GM21576 (cell line): ENCODE results near the gene NMT2.
A peak's percentile ranks its signal among the peaks of the same experiment; 100 is the strongest.

Experiments used
- ATAC-seq: cut with Tn5 transposase; IDR thresholded peaks from one replicate; pipeline ENCODE4 v1.9.1; 2021; ENCODE audit warnings: mild to moderate bottlenecking, moderate library complexity; ENCODE audit not compliant: unreplicated experiment

The NMT2 gene

DNA sequence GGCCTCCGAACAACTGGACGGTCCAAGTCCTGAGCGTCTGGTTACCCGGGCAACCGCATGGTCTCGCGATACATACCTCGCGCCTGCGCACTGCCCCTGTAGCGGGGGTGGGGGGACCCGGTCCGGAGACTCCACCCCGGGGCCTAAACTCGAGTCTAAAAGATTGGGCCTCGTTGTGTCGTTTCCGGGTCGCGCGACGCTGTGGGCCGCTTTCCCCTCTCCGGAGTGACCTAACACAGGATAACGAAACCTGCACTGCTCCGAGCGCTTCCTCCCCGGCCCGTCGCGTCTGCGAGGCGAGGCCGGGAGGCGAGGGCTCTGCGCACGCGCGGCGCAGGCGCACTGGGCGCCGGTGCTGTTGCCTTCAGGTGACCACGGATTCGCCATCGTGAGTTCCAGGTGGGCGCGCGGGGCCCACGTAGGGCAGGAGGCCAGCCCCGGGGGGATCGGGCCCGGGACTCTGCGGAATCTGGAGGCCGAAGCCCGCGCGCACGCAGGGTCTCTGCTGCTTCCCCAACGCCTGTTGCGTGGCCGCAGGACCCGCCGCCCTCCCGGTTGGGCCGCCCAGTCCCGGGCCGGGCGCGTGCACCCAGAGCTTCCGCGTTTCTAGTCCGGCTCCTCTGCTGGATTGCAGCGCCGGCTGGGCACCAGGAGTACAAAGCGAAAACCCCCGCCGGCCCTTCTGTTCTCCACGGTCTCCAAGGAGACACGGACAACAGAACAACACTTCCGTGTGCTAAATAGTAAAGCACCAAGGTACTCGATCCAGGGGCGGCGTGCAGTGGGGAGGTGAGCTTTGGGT, 71.3 kb downstream of the NMT2 start, which contains the start of gene RPP38:
TSS of gene RPP38 (plus strand) at position 345 of the 802 bp plus-strand sequence. CDS start 5,960 bp downstream, outside the sequence.
- peak; percentile 81 for ATAC-seq

- peak; percentile 15 for ATAC-seq
Observed at GRCh38 chr10:15096661-15097010, 71.9 kb downstream of the NMT2 start.

GRCh38 chr10:15092855-15093408, 75.6 kb downstream of the NMT2 start:
- no peak for ATAC-seq

- no peak for ATAC-seq
Observed at GRCh38 chr10:15091418-15091817, 77.1 kb downstream of the NMT2 start.

- peak; percentile 98 for ATAC-seq
Observed at GRCh38 chr10:15088428-15089261, 79.8 kb downstream of the NMT2 start, which contains the start of gene ACBD7. TSS of gene ACBD7 (minus strand) at chr10:15088776. CDS start at chr10:15088728, 48 bp downstream.

- no peak for ATAC-seq
Observed at GRCh38 chr10:15084502-15084922, 84.0 kb downstream of the NMT2 start.

DNA sequence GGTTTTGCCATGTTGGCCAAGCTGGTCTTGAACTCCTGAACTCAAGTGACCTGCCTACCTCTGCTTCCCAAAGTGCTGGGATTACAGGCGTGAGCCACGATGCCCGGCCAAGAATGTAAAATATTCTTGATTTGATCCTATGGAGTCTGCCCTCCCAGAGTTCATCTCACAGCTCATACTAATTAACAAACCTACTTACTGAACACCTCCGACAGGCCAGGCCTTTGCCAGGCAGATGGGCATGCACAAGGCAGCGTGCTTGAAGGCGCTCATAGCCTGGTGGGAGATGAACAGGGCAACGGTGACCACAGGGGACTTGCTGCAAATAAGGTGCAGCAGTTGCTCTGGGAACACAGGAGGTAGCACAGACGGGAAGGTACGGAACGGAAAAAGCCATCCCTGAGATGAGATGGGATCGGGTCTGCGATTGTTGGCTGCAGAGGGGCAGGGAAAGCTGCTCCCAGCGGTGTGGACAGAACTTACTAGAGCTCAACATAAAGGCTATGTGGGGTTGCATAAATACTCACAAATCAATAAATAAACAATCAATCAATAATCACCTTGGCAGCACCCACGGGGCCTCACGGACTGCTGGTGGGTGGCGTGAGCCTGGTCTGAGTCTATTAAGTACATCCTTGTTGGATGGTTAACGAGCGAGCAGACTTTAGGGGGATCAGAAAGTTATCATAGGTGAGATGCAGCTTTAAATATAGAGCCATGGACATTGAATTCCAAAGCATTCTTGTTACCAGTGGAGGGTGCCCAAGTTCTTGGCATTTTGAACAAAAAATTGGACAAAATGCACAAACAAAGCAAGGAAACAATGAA, 84.6 kb downstream of the NMT2 start:
- no peak for ATAC-seq

DNA sequence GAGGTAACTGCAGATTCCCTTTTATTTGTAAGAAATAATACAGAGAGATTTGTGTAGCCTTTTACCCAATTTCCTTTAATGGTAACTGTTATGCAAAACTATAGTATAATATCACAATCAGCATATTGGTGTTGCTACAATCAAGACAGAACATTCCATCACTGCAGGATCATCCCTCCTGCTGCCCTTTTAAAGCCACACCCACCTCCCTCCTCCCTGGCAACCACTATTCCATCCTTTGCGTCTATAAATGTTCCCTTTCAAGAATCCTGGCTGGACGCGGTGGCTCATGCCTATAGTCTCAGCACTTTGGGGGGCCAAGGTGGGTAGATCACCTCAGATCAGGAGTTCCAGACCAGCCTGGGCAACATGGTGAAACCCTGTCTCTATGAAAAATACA, 93.1 kb downstream of the NMT2 start:
- no peak for ATAC-seq

DNA sequence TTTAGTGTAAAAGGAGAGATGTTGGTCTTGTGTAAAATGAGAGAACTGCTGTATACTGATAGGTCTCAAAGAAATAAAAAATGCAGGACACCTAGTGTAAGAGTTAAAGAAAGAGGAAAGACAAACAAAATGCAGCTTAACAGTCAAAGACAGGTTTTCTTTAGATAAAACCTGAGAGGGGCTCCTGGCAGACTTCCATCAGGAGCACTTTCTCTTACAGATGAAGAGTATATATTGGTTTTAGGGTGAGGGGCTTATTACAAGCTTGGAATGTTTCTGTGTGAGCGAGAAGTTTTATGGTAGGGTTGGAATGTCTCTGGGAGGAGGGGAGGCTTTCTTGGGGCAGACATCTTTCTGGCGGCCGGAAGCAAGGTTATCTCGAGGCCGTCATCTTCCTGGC, 96.1 kb downstream of the NMT2 start:
- ATAC-seq = no peak

DNA sequence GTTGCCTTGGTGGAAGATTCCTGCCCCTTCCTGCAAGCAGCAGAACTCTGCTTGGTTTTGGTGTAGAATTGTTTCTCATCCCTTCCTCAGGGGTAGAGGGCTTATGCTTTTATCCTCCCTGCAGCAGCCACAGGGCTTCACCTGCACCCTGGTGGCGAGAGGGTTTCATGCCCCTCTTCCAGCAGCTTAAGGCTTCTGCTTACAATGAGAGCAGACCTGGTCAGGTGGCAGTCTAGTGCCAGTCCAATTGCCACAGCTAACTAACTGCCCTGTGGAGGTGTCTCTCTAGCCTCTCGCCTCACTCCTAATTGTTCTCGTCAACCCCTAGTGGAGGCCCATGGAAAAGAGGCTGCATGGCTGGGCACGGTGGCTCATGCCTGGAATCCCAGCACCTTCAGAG, 99.3 kb downstream of the NMT2 start:
- ATAC-seq = no peak

GRCh38 chr10:15068802-15069201, 99.7 kb downstream of the NMT2 start:
- ATAC-seq = no peak

DNA sequence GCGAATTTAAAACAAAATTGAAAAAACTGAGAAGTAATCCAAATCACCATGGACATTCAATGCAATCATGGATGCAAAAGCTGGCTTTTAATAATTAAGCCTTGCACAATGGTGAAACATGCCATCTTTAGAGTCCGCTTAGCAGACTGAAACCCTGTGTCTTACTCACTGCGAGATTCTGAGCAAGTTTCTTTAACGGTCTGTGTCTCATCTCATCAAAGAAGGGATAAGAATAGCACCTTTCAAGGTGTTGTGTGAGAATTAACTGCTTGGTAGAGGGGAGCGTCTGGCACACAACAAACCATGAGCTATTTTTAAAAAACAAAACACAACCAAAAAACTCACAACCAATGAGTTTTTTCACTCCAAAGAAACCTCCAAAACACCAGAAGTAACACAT, 101.3 kb downstream of the NMT2 start:
- no peak for ATAC-seq

- no peak for ATAC-seq
Observed at GRCh38 chr10:15060638-15061037, 107.9 kb downstream of the NMT2 start.

- ATAC-seq = no peak
Observed at GRCh38 chr10:15059914-15060313, 108.6 kb downstream of the NMT2 start.

DNA sequence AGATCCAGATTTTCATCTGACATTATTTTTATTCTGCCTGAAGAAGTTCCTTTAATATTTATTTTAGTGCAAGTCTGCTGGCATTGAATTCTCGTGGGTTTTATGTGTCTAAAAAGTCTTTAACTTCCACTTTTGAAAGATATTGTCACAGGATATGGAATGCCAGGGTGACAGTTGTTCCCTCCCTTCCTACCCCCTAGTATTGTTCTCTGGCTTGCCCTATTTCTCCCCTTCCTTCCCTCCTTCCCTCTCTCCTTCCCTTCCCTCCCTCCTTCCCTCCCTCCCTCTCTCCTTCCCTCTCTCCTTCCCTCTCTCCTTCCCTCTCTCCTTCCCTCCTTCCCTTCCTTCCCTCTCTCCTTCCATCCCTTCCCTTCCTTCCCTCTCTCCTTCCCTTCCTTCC, 109.8 kb downstream of the NMT2 start:
- no peak for ATAC-seq
